ENCODE data around the gene SLC13A1. TPM values are rescaled to one million over a fixed set of nuclear protein-coding genes. Genes with fewer than 3 reads are reported as not detected.

The SLC13A1 gene
- total and polyA plus RNA-seq, 2 experiments from 2014 or later = not detected

- no peaks in the 10 kb centered on the region for H3K9me2 ChIP-seq (ENCODE audit: insufficient read depth)
- H3K4me1 ChIP-seq (ENCODE audit: insufficient read depth) = no peaks in the 10 kb centered on the region
- TF ChIP-seq EZH2 (IDR thresholded peaks at IDR 0.05; ENCODE audit: low read depth, unreplicated experiment) = no peak
- TF ChIP-seq, protein P1, sequence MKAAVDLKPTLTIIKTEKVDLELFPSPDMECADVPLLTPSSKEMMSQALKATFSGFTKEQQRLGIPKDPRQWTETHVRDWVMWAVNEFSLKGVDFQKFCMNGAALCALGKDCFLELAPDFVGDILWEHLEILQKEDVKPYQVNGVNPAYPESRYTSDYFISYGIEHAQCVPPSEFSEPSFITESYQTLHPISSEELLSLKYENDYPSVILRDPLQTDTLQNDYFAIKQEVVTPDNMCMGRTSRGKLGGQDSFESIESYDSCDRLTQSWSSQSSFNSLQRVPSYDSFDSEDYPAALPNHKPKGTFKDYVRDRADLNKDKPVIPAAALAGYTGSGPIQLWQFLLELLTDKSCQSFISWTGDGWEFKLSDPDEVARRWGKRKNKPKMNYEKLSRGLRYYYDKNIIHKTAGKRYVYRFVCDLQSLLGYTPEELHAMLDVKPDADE (IDR thresholded peaks at IDR 0.05) = no peak
- TF ChIP-seq, protein P2, sequence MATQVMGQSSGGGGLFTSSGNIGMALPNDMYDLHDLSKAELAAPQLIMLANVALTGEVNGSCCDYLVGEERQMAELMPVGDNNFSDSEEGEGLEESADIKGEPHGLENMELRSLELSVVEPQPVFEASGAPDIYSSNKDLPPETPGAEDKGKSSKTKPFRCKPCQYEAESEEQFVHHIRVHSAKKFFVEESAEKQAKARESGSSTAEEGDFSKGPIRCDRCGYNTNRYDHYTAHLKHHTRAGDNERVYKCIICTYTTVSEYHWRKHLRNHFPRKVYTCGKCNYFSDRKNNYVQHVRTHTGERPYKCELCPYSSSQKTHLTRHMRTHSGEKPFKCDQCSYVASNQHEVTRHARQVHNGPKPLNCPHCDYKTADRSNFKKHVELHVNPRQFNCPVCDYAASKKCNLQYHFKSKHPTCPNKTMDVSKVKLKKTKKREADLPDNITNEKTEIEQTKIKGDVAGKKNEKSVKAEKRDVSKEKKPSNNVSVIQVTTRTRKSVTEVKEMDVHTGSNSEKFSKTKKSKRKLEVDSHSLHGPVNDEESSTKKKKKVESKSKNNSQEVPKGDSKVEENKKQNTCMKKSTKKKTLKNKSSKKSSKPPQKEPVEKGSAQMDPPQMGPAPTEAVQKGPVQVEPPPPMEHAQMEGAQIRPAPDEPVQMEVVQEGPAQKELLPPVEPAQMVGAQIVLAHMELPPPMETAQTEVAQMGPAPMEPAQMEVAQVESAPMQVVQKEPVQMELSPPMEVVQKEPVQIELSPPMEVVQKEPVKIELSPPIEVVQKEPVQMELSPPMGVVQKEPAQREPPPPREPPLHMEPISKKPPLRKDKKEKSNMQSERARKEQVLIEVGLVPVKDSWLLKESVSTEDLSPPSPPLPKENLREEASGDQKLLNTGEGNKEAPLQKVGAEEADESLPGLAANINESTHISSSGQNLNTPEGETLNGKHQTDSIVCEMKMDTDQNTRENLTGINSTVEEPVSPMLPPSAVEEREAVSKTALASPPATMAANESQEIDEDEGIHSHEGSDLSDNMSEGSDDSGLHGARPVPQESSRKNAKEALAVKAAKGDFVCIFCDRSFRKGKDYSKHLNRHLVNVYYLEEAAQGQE (IDR thresholded peaks at IDR 0.05; ENCODE audit: unreplicated experiment) = no peak
- TF ChIP-seq, protein P3, sequence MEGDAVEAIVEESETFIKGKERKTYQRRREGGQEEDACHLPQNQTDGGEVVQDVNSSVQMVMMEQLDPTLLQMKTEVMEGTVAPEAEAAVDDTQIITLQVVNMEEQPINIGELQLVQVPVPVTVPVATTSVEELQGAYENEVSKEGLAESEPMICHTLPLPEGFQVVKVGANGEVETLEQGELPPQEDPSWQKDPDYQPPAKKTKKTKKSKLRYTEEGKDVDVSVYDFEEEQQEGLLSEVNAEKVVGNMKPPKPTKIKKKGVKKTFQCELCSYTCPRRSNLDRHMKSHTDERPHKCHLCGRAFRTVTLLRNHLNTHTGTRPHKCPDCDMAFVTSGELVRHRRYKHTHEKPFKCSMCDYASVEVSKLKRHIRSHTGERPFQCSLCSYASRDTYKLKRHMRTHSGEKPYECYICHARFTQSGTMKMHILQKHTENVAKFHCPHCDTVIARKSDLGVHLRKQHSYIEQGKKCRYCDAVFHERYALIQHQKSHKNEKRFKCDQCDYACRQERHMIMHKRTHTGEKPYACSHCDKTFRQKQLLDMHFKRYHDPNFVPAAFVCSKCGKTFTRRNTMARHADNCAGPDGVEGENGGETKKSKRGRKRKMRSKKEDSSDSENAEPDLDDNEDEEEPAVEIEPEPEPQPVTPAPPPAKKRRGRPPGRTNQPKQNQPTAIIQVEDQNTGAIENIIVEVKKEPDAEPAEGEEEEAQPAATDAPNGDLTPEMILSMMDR (conservative IDR thresholded peaks at IDR 0.05; ENCODE audit: low read depth in 2 of 2) = no peak
- TF ChIP-seq ZNF331 (CRISPR knock-in tag; IDR thresholded peaks at IDR 0.05; ENCODE audit: low read depth) = no peak
- TF ChIP-seq POLR2AphosphoS5 (IDR thresholded peaks at IDR 0.05; ENCODE audit: low read depth) = no peak
- no peak for TF ChIP-seq STAT1 (IDR thresholded peaks at IDR 0.05; ENCODE audit: unreplicated experiment)
- no peak for TF ChIP-seq ZNF462 (CRISPR knock-in tag; IDR thresholded peaks at IDR 0.05)
- no peak for TF ChIP-seq EZH2phosphoT487 (IDR thresholded peaks at IDR 0.05; ENCODE audit: unreplicated experiment)
- TF ChIP-seq CREB1 (CRISPR knock-in tag; IDR thresholded peaks at IDR 0.05; ENCODE audit: low read depth) = no peak
- no peak for TF ChIP-seq ZNF114 (CRISPR knock-in tag; IDR thresholded peaks at IDR 0.05)
- TF ChIP-seq JUNB (IDR thresholded peaks at IDR 0.05; ENCODE audit: unreplicated experiment) = no peak
- no peak for TF ChIP-seq NANOG (IDR thresholded peaks at IDR 0.05; ENCODE audit: borderline replicate concordance)
- H3K27ac ChIP-seq (ENCODE audit: low read depth) = no peak overlapping the region
- Mint-ChIP-seq H3K4me1 (no peaks in the 10 kb centered on the region), H3K4me3 (no peak overlapping the region), H3K9me3 (no peaks in the 10 kb centered on the region), H3K36me3 (ENCODE audit: low read depth) (no peaks in the 10 kb centered on the region), H3K27ac (no peak overlapping the region), H3K27me3 (ENCODE audit: insufficient read depth, low read depth, poor library complexity) (no peaks in the 10 kb centered on the region)
- H3K79me2 ChIP-seq (replicated peaks; ENCODE audit: insufficient read depth) = no peaks in the 10 kb centered on the region
- H4K20me1 ChIP-seq (replicated peaks; ENCODE audit: insufficient read depth) = no peaks in the 10 kb centered on the region
- H3K4me3 ChIP-seq = no peak overlapping the region
- no peaks in the 10 kb centered on the region for H3K36me3 ChIP-seq (ENCODE audit: insufficient read depth)
- H3F3A ChIP-seq (replicated peaks; ENCODE audit: low read depth) = no peaks in the 10 kb centered on the region
- H3K4me2 ChIP-seq = no peak overlapping the region
- no peak overlapping the region for H2AFZ ChIP-seq
- DNase-seq (ENCODE audit: low spot score) = no peak
- no peak for ATAC-seq
- no peaks in the 10 kb centered on the region for H3K27me3 ChIP-seq (ENCODE audit: insufficient read depth)
Observed at GRCh38 chr7:123133924-123134323, 65.8 kb downstream of the SLC13A1 start.

Measured in GM23338 (cell line).